SU-DHL-6 (cell line): ENCODE results near the gene ACVR2B.
"Not testable (repeated sequence)": the region's sequence is repeated elsewhere in the genome, so short reads cannot be mapped to it uniquely, and the experiment has no call there.

ENCODE experiments used
- H2AFZ ChIP-seq: fragments of 200-600 bp; sonication (generic); 2 replicates; pipeline ENCODE4 v1.6.1; 2014; ENCODE audit warnings: low read depth, mild to moderate bottlenecking, moderate library complexity, mixed read lengths, antibody characterized with exemption, low read length; ENCODE audit not compliant: severe bottlenecking
- H3F3A ChIP-seq: fragments of 200-600 bp; shearing (Covaris generic); 2 replicates; pipeline ENCODE4 v1.6.0; 2016; ENCODE audit warnings: antibody characterized with exemption, mild to moderate bottlenecking; ENCODE audit not compliant: insufficient read depth
- H3K27ac ChIP-seq: fragments of 200-600 bp; sonication (generic); 2 replicates; pipeline ENCODE4 v1.5.1; 2016; ENCODE audit warnings: low read depth, mild to moderate bottlenecking, low read length, moderate library complexity, mixed read lengths
- H3K27me3 ChIP-seq: fragments of 200-600 bp; sonication (generic), shearing (Covaris generic); 2 replicates; pipeline ENCODE4 v1.6.0; 2014; ENCODE audit warnings: mild to moderate bottlenecking, low read length
- H3K36me3 ChIP-seq: fragments of 200-600 bp; sonication (generic); 2 replicates; pipeline ENCODE4 v1.6.1; 2014; ENCODE audit warnings: mild to moderate bottlenecking, low read length, mixed read lengths
- H3K4me2 ChIP-seq: fragments of 300-600, 200-600 bp; shearing (Covaris generic), sonication (generic); 2 replicates; pipeline ENCODE4 v1.6.0; 2014; ENCODE audit warnings: low read length, low read depth, mild to moderate bottlenecking; ENCODE audit not compliant: poor library complexity, severe bottlenecking
- H3K4me3 ChIP-seq: fragments of 200-600 bp; sonication (generic); 2 replicates; pipeline ENCODE4 v1.5.1; 2014; ENCODE audit warnings: antibody characterized with exemption, low read length, mild to moderate bottlenecking, mixed read lengths; ENCODE audit not compliant: insufficient read depth, poor library complexity, severe bottlenecking
- H3K79me2 ChIP-seq: fragments of 200-600 bp; sonication (generic); 2 replicates; pipeline ENCODE4 v1.6.1; 2014; ENCODE audit warnings: mild to moderate bottlenecking, low read length, moderate library complexity; ENCODE audit not compliant: insufficient read depth
- H3K9ac ChIP-seq: fragments of 200-600 bp; sonication (generic); 2 replicates; pipeline ENCODE4 v1.7.0; 2014; ENCODE audit warnings: mild to moderate bottlenecking, low read length
- H3K9me2 ChIP-seq: fragments of 200-600 bp; sonication (generic); replicated peaks from 2 replicates; pipeline ENCODE4 v1.6.1; 2014; ENCODE audit warnings: low read length; ENCODE audit not compliant: insufficient read depth
- H3K9me3 ChIP-seq: fragments of 200-600 bp; sonication (generic); 2 replicates; pipeline ENCODE4 v1.6.1; 2014; ENCODE audit warnings: low read length, mixed read lengths; ENCODE audit not compliant: insufficient read depth
- H4K20me1 ChIP-seq: fragments of 200-600 bp; sonication (generic); 2 replicates; pipeline ENCODE4 v1.6.1; 2014; ENCODE audit warnings: low read depth, mild to moderate bottlenecking, antibody characterized with exemption, low read length, moderate library complexity, mixed read lengths
- EZH2phosphoT487 ChIP-seq: fragments of 200-600 bp; sonication (generic), shearing (Covaris generic); conservative IDR thresholded peaks from 2 replicates; pipeline ENCODE4 v1.6.1; 2018; ENCODE audit warnings: mild to moderate bottlenecking, antibody characterized with exemption, low read length, moderate library complexity, mixed read lengths
- TF ChIP-seq, protein P1 (sequence below): fragments of 200-600 bp; sonication (generic); IDR thresholded peaks from one replicate; pipeline ENCODE4 v1.5.1; 2017; ENCODE audit warnings: antibody characterized with exemption, mild to moderate bottlenecking, low read length, moderate library complexity; ENCODE audit not compliant: insufficient read depth, poor library complexity, severe bottlenecking

ACVR2B gene

GRCh38 chr3:38421679-38422336 lies 31.9 kb upstream of the ACVR2B start:
- no peak for TF ChIP-seq EZH2phosphoT487
- TF ChIP-seq, protein P1, sequence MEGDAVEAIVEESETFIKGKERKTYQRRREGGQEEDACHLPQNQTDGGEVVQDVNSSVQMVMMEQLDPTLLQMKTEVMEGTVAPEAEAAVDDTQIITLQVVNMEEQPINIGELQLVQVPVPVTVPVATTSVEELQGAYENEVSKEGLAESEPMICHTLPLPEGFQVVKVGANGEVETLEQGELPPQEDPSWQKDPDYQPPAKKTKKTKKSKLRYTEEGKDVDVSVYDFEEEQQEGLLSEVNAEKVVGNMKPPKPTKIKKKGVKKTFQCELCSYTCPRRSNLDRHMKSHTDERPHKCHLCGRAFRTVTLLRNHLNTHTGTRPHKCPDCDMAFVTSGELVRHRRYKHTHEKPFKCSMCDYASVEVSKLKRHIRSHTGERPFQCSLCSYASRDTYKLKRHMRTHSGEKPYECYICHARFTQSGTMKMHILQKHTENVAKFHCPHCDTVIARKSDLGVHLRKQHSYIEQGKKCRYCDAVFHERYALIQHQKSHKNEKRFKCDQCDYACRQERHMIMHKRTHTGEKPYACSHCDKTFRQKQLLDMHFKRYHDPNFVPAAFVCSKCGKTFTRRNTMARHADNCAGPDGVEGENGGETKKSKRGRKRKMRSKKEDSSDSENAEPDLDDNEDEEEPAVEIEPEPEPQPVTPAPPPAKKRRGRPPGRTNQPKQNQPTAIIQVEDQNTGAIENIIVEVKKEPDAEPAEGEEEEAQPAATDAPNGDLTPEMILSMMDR, result no peak
- Histone ChIP-seq H3K36me3 (no peaks in the 10 kb centered on the region), H2AFZ (no peak overlapping the region), H3K27ac (no peak overlapping the region), H4K20me1 (no peaks in the 10 kb centered on the region), H3F3A (no peaks in the 10 kb centered on the region), H3K9me2 (no peaks in the 10 kb centered on the region), H3K79me2 (no peaks in the 10 kb centered on the region), H3K27me3 (no peaks in the 10 kb centered on the region), H3K4me3 (no peak overlapping the region), H3K9ac (no peak overlapping the region), H3K4me2 (no peak overlapping the region), H3K9me3 (no peaks in the 10 kb centered on the region)

DNA sequence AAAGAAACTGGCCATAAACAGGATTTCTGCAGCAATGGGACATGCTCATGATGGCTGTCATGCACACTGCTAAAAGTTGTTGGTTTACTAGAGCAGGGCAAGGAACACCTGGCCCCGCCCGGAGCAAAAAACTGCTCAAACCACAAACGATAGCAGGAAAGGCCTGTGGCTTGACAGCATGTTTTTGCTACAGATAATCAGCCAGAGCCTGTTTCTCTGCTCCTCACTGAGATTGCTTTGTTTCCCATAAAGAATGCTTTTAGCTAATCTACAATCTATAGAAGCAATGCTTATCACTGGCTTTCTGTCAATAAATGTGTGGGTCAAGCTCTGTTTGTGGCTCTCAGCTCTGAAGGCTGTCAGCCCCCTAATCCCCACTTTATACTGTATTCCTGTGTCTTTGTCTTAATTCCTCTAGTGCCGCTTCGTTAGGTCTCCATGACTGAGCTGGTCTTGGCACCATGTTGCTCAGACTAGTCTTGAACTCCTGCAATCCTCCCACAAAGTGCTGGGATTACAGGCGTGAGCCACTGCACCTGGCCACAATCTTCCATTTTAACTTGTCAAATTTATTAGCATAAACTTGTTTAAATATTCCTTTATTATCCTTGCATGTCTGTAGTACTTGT lies 26.8 kb upstream of the ACVR2B start:
- not testable (repeated sequence) for H2AFZ ChIP-seq, H3K9me2 ChIP-seq, H4K20me1 ChIP-seq, H3K27ac ChIP-seq, H3K4me2 ChIP-seq, H3K36me3 ChIP-seq, H3K4me3 ChIP-seq, H3K27me3 ChIP-seq, H3K79me2 ChIP-seq, H3F3A ChIP-seq, H3K9me3 ChIP-seq, H3K9ac ChIP-seq

GRCh38 chr3:38432871-38433658 lies 20.6 kb upstream of the ACVR2B start:
- H3K4me3 ChIP-seq, H3K4me2 ChIP-seq, H4K20me1 ChIP-seq, H3K27ac ChIP-seq, H3K36me3 ChIP-seq, H3K27me3 ChIP-seq, H3K9me2 ChIP-seq, H3F3A ChIP-seq, H2AFZ ChIP-seq, H3K9ac ChIP-seq, H3K79me2 ChIP-seq: not testable (repeated sequence)
- H3K9me3 ChIP-seq, result peaks cover 22% of the 10 kb centered on the region

DNA sequence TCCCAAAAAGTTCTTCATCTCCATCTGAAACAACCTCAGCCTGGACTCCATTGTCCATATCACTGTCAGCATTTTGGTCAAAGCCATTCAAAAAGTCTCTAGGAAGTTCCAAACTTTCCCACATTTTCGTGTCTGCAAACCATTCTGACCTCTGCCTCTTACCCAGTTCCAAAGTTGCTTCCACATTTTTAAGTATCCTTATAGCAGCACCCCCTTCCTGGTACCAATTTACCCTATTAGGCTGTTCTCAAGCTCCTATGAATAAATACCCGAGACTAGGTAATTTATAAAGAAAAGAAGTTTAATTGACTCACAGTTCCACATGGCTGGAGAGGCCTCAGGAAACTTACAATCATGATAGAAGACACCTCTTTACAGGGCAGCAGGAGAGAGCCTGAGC lies 20.0 kb upstream of the ACVR2B start:
- not testable (repeated sequence) for H3K4me2 ChIP-seq, H3K79me2 ChIP-seq, H3F3A ChIP-seq, H3K27me3 ChIP-seq, H4K20me1 ChIP-seq, H3K4me3 ChIP-seq, H3K27ac ChIP-seq, H3K36me3 ChIP-seq, H3K9me2 ChIP-seq, H2AFZ ChIP-seq, H3K9ac ChIP-seq
- peaks cover 28% of the 10 kb centered on the region for H3K9me3 ChIP-seq

DNA sequence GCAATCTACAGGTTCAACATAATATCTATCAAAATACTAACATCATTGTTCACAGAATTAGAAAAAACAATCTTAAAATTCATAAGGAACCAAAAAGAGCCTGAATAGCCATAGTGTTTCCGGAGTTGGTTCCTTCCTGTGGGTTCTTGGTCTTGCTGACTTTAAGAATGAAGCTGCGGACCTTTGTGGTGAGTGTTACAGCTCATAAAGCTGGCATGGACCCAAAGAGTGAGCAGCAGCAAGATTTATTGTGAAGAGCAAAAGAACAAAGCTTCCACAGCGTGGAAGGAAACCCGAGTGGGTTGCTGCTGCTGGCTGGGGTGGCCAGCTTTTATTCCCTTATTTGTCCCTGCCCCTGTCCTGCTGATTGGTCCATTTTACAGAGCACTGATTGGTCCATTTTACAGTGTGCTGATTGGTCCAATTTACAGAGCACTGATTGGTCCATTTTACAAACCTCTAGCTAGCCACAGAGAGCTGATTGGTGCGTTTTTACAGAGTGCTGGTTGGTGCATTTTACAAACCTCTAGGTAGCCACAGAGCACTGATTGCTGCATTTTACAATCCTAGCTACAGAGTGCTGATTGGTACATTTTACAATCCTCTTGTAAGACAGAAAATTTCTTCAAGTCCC lies 15.1 kb upstream of the ACVR2B start:
- peaks cover 17% of the 10 kb centered on the region; the same call in 1 of the 2 replicates for H3K9me3 ChIP-seq
- H3K79me2 ChIP-seq, H3K9me2 ChIP-seq, H3K4me2 ChIP-seq, H3K27ac ChIP-seq, H3K27me3 ChIP-seq, H4K20me1 ChIP-seq, H3K36me3 ChIP-seq, H3F3A ChIP-seq, H3K4me3 ChIP-seq, H3K9ac ChIP-seq, H2AFZ ChIP-seq: not testable (repeated sequence)

GRCh38 chr3:38443205-38443604 lies 10.5 kb upstream of the ACVR2B start:
- H3K9ac ChIP-seq, H3K27ac ChIP-seq, H4K20me1 ChIP-seq, H3K4me2 ChIP-seq, H3K9me3 ChIP-seq, H2AFZ ChIP-seq, H3K36me3 ChIP-seq, H3K27me3 ChIP-seq, H3K79me2 ChIP-seq, H3K4me3 ChIP-seq, H3F3A ChIP-seq, H3K9me2 ChIP-seq: not testable (repeated sequence)
